GM19395 (cell line): ENCODE measurements around the gene CDH4.

Experiments used
- ATAC-seq: cut with Tn5 transposase; IDR thresholded peaks from one replicate; pipeline ENCODE4 v1.9.1; 2021; ENCODE audit warnings: mild to moderate bottlenecking, moderate library complexity; ENCODE audit not compliant: unreplicated experiment

Gene CDH4

DNA sequence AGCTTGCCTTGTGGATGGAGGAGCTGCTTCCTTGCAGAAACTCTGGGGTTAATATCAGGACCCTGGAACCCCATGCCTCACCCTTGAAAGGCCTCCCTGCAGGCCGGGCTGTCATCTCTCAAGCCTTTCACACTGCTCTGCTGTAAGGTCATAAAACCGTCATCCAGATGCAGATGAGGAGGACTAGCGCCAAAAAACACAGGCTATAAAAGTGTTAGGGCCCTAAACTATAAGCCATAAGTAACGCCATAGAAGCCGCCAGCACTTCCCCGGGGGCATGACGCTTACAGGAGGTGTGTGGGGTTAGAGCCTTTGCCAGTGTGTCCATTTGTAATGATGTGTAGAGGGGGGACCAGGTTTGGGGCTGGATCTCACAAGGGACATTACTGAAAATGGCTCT, 47.6 kb downstream of the CDH4 start:
- ATAC-seq, result no peak

DNA sequence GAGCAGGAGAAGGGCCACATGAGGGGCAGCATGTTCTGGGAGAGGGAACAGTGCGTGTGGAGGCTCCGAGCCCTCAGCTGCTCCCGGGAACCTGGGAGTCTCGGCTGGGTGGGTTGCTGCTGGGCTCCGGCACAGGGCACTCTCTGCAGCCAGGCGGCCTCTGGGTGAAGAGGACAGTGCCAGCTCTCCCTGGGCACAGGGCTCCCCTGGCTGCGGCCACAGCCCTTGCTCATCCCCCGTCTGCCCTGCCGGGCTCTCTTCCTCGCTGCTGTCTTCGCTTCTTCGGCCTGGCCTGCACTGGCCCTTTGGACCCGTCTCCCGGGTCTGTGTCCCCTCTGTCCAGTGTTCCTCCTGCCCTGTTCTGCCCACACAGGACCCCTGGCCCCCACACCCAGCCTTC, 48.2 kb downstream of the CDH4 start:
- no peak for ATAC-seq

- no peak for ATAC-seq
Observed at GRCh38 chr20:61300709-61301108, 48.6 kb downstream of the CDH4 start.

DNA sequence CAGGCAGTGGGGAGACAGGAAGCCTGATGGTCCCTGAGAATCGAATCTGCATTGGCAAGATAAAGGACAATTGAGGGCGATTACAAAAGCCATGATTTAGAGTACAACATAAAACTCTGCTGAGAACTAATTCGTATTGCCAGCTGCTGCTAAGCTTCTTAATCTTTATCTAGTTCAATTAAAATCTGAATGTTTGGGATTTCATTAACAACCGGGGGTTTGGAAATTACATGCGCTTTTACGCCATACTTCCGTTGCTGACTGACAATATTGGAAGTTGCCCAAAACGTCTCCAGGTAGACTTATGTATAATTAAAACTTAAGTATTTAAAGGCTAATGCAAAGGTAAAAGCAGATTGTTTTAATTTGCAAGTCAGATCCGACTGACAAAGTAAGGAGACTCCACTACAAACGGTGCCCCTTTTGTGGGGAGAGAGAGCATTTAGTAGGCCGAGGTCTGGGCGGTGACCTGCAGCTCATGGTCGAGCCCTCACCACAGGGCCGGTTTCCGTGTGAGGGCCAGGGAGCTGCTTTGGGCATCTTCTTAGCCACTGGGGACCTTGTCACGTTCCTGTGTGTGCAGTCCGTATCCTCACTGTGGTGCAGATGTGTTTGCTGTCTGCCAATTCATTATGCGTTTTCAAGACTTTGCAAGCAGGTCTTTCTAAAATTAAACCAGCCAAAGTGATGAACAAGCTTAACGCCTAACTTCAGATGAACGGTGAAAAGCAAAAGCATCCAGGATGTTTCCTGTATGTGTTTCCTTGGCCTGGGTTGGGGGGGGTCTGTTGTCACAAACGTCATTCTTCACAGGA, 49.9 kb downstream of the CDH4 start:
- no peak for ATAC-seq

- ATAC-seq, result no peak
Observed at GRCh38 chr20:61303217-61303616, 51.2 kb downstream of the CDH4 start.

GRCh38 chr20:61303675-61304074, 51.6 kb downstream of the CDH4 start:
- no peak for ATAC-seq

DNA sequence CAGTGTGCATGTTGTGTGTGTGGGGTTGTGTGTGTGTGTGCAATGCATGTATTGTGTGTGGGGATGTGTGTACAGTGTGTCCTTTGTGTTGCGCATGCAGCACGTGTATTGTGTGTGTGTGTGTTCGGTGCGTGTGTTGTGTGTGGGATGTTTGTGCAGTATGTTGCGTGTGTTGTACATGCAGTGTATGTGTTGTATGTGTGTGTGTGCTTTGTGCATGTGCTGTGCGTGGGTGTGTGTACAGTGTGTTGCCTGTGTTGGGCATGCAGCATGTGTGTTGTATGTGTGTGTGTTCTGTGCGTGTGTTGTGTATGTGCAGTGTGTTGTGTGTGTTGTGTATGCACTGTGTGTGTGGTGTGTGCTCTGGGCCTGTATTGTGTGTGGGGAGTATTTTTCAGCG, 52.7 kb downstream of the CDH4 start:
- ATAC-seq, result no peak

DNA sequence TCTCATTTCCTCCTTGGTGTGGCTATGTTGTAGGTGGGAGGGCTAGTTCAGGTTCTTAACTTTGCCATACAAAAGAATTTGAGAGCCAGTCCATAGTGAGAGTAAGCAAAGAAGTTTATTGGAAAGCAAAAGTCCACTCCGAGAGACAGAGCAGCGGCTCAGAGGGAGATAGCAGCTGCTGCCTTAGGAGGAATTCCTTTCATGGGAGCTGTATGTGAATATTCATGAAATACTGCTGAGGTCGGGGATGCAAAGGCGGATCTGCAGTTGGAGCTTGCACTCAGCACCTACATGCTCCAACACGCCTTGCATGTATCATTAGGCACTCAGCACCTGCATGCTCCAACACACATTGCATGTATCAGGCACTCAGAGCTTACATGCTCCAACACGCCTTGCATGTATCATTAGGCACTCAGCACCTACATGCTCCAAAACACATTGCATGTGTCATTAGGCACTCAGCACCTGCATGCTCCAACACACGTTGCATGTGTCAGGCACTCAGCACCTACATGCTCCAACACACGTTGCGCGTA, 54.9 kb downstream of the CDH4 start:
- ATAC-seq, result no peak

DNA sequence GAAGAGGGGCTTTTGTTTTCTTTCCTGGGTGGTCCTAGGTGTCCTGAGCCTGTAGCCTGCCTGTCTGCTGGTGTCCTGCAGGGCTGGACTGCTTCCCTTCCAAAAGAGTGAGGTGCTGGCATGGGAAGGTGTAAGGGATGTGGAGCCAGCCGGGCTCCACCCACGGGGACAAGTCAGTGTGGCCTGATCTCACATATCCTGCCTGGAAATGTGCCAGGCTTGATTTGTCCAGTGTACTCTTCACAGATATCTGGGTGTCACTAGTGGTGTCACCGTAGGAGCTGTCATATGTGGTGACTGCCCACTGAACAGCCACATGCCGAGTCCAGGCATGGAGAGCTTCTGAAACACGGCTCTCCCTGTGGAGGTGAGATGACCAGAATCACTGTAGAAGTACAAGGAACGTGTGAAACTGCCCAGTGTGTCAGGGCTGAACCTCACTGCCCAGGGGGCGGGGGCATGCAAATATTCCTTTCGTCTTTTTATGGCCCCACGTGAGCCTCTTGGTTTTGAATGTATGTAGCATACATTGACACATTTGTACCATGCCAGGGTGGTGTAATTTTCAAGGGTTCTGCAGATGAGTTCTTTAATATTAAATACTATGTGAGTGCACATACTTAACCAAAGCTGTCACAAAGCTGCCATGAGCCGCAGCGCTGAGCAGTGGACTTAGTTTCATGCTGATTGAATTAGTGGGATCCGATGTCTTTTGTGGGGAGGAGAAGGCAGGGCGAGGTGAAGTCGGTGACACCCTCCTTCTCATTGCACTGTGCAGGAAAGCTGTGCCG, 55.8 kb downstream of the CDH4 start:
- no peak for ATAC-seq

DNA sequence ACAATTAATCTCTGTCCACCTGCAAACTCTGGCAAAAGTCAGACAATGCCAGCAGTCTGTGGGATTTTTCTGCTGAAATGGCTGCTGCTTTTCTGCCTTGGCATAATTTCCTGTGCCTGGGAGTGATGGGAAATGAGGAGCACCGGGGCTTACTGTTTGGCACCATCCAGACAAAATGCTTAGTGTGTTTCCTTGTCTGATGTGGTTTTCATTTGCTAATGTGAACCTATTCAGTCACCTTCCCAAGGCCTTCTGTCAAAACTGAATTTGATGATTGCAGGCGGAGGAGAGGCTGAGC, 56.4 kb downstream of the CDH4 start:
- no peak for ATAC-seq

GRCh38 chr20:61310954-61311353, 58.9 kb downstream of the CDH4 start:
- ATAC-seq, result no peak

GRCh38 chr20:61311656-61312387, 59.8 kb downstream of the CDH4 start:
- ATAC-seq, result no peak

GRCh38 chr20:61312925-61313324, 60.9 kb downstream of the CDH4 start:
- ATAC-seq, result no peak

DNA sequence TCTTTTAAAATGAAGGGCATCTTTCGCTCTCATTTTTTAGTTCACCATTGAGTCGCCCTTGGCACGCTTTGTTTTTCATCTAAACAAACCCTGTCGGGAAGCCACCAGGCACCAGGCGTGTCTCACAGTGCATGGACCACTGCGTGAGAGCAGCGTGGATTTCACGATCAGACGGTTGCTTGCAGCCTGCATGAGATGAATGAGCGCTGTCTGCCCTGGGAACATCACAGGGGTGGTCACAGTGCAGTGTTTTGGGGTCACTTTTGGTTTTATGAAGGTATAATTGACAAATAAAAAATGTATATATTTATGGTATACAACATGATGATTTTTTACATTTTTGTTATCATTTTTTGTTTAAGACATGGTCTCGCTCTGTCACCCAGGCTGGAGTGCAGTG, 61.3 kb downstream of the CDH4 start:
- no peak for ATAC-seq

DNA sequence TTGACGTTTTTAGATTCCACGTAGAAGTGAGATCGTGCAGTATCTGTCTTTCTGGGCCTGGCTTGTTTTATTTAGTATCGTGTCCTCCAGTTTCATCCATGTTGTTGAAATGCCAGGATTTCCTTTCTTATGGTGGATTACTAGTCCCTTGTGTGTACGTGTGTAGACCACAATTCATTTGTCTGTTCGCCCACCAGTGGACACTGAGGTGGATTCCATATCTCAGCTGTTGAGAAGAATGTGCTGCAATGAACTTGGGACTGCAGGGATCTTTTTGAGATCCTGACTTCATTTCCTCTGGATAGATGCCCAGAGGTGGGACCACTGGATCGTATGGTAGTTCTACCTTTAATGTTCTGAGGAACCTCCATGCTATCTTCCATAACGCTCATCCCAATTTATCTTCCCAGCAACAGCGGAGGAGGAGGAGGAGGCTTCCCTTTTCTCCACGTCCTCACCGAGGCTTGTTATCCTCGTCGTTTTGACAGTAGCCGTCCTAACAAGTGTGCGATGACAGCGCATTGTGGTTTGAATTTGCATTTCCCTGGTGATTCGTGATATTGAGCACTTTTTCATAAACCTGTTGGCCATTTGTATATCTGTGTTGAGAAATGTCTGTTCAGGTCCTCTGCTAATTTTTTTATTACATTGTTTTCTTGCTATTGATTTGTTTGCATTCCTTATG, 62.4 kb downstream of the CDH4 start:
- no peak for ATAC-seq

DNA sequence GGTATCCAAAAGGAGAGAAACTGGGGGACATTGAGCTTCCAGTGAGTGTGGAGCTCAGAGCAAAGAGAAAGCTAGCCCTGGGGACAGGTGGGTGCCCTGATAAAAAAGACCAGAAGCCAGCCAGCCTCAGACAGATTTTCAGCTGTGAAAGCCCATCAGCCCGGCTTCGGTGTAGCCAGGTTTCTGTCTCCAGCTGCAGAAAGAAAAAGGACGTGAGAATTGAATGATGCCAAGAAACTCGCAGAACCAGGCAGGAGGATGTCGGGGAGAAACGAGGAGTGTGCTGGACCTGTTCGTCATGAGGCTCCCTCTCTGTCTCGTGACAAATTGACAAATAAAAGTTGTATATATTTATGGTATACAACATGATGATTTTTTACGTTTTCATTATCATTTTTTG, 63.3 kb downstream of the CDH4 start:
- no peak for ATAC-seq

- ATAC-seq, result no peak
Observed at GRCh38 chr20:61316346-61316745, 64.3 kb downstream of the CDH4 start.

GRCh38 chr20:61317966-61318530, 66.0 kb downstream of the CDH4 start:
- ATAC-seq, result no peak

DNA sequence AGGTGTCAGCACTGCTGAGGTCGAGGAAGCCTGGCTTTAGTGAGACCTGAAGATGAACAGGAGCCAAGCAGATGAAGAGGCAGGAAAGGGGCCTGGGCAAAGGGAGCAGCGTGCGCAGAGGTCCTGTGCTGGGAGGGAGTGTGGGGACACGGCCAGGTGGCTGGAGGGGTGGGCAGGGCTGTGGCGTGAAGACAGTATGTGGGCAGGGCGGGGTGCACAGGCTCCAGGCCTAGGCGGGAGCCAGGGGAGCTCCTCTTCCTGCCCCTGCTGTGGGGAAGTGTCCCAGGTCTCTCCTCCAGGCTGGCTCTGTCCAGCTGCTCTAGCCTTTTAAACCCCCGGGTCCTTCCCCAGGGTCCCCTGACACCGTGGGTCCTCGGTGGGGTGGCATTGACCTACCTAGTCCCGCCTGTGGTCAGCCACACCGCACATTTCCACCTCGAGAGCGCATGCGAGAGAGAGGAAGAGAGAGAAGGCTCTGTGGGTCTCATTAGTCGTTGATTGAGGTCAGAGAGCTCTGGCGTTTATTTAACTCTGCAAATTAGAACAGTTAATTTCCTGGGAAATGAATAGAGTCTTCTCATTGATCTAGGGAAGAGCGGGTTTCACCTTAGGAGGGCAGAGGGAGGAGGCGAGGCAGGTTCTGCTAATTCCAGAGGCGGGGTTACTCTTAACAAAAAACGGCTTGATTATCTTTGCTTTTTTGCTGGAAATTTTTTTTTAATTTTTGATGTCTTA, 68.8 kb downstream of the CDH4 start:
- no peak for ATAC-seq

- ATAC-seq, result no peak
Observed at GRCh38 chr20:61321481-61321880, 69.4 kb downstream of the CDH4 start.
